ENCODE data around the gene EIF5A. TPM values are rescaled to one million over a fixed set of nuclear protein-coding genes. Genes with fewer than 3 reads are reported as not detected.

EIF5A gene
- total and polyA plus RNA-seq, 2 of the 8 experiments (the other 6 are each of a cell fraction or from before 2014, with no cell fraction given): 717 to 1,172 TPM

DNA sequence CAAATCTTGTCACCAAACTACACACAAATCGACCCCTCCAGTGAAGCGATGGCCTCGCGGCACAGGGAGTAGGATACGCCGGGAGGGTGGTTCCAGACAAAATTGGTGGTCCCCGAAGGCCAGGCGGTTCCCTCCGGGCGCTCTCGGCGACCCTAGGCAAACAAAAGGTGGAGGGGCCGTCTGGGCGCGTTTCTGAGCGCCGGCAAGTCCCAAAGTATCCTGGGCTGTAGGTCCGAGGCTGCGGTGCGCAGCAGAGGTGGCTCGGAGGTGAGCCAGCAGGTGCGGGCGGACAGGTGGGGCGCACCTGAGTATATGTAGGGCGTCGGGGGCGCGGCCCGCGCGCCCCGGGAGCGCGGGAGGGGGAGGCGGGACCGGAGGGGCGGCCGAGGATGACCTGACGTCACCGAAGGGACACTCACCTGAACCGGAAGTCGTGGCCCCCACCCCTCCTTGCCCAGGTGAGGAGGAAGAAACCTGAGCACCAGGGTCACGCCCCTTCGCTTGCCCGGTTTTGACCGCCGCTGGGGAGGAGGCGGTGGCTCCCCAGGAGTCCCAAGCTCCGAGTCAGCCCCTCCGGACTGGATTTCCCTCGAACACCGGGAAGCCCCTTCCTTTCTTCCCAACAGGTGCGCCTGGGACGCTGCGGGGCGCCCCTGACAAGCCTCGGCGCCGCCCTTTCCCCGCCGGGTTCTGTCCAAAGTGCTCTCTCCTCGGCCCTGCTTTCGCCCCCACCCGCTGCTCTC is 45.1 kb upstream of the EIF5A start, which contains the start of gene CLDN7 (continued):
- TF ChIP-seq SIX5 (IDR thresholded peaks at IDR 0.05; ENCODE audit: low read depth, low read length) (no peak; the same call in 1 of the 2 replicates), EGR1 (IDR thresholded peaks at IDR 0.05; ENCODE audit: borderline replicate concordance, low read depth, low read length) (peak; percentile 17; the same call in 1 of the 2 replicates), POLR2A (IDR thresholded peaks at IDR 0.05; ENCODE audit: control extremely low read depth in 1 of 2, low read depth in 2 of 2, low read length in 2 of 2) (peak; percentile 98 to 99), CBX8 (IDR thresholded peaks at IDR 0.05; ENCODE audit: borderline replicate concordance, low read depth, low read length) (no peak), NRF1 (IDR thresholded peaks at IDR 0.05; ENCODE audit: low read depth, low read length) (peak; percentile 30; the same call in 1 of the 2 replicates), EP300 (IDR thresholded peaks at IDR 0.05; ENCODE audit: borderline replicate concordance in 1 of 2, low read depth in 2 of 2, low read length in 2 of 2) (0 out of 3 replicates have a peak, but pooled peaks of 1 of the 2 experiments have one; percentile 42), POLR2AphosphoS5 (IDR thresholded peaks at IDR 0.05; ENCODE audit: low read depth, low read length) (peak; percentile 98), GABPA (IDR thresholded peaks at IDR 0.05; ENCODE audit: borderline replicate concordance, insufficient read depth, low read length) (peak; percentile 83), SIRT6 (IDR thresholded peaks at IDR 0.05; ENCODE audit: low read length) (no peak), CREB1 (IDR thresholded peaks at IDR 0.05) (peak; percentile 89), CEBPB (IDR thresholded peaks at IDR 0.05; ENCODE audit: low read depth, low read length) (no peak), HDAC2 (IDR thresholded peaks at IDR 0.05; ENCODE audit: borderline replicate concordance in 1 of 2, low read depth in 2 of 2, low read length in 2 of 2) (peak in 1 of 2 experiments; percentile 53; a peak in 1 of 4 replicates), TAF1 (IDR thresholded peaks at IDR 0.05; ENCODE audit: low read depth, low read length) (peak; percentile 98), SP1 (IDR thresholded peaks at IDR 0.05; ENCODE audit: low read depth, low read length) (peak; percentile 88), CHD1 (IDR thresholded peaks at IDR 0.05; ENCODE audit: low read depth, low read length) (peak; percentile 60; the same call in 1 of the 2 replicates), GTF2F1 (IDR thresholded peaks at IDR 0.05; ENCODE audit: borderline replicate concordance, low read depth, low read length) (peak; percentile 93), EZH2 (IDR thresholded peaks at IDR 0.05; ENCODE audit: low read depth, low read length, severe bottlenecking) (no peak), RNF2 (IDR thresholded peaks at IDR 0.05; ENCODE audit: borderline replicate concordance, low read depth, low read length, missing control alignments, poor library complexity, severe bottlenecking) (no peak)
- TF ChIP-seq, protein P1, sequence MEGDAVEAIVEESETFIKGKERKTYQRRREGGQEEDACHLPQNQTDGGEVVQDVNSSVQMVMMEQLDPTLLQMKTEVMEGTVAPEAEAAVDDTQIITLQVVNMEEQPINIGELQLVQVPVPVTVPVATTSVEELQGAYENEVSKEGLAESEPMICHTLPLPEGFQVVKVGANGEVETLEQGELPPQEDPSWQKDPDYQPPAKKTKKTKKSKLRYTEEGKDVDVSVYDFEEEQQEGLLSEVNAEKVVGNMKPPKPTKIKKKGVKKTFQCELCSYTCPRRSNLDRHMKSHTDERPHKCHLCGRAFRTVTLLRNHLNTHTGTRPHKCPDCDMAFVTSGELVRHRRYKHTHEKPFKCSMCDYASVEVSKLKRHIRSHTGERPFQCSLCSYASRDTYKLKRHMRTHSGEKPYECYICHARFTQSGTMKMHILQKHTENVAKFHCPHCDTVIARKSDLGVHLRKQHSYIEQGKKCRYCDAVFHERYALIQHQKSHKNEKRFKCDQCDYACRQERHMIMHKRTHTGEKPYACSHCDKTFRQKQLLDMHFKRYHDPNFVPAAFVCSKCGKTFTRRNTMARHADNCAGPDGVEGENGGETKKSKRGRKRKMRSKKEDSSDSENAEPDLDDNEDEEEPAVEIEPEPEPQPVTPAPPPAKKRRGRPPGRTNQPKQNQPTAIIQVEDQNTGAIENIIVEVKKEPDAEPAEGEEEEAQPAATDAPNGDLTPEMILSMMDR (IDR thresholded peaks at IDR 0.05; ENCODE audit: control extremely low read depth in 1 of 3, insufficient read depth in 1 of 3, low read depth in 1 of 3, low read length in 3 of 3): peak in 2 of 3 experiments; percentile 17 to 37; a peak in 2 of 4 replicates

Measured in H1 (cell line).